Ishikawa (cell line): ENCODE results near the gene ZNF227.
A peak's percentile ranks its signal among the peaks of the same experiment; 100 is the strongest.

ENCODE experiments used
- CEBPB ChIP-seq: IDR thresholded peaks from 2 replicates; pipeline ENCODE4 v1.6.1; 2012
- CREB1 ChIP-seq: IDR thresholded peaks from 2 replicates; pipeline ENCODE4 v1.6.1; 2012; ENCODE audit warnings: low read depth
- EGR1 ChIP-seq: IDR thresholded peaks from 2 replicates; pipeline ENCODE4 v1.6.1; 2012
- EP300 ChIP-seq: IDR thresholded peaks from 2 replicates; pipeline ENCODE4 v1.6.1; 2012; ENCODE audit warnings: borderline replicate concordance
- FOXM1 ChIP-seq: IDR thresholded peaks from 2 replicates; pipeline ENCODE4 v1.6.1; 2012; ENCODE audit warnings: low read depth, borderline replicate concordance
- MAX ChIP-seq: IDR thresholded peaks from 2 replicates; pipeline ENCODE4 v1.6.1; 2012
- NFIC ChIP-seq: IDR thresholded peaks from 2 replicates; pipeline ENCODE4 v1.6.1; 2012
- RAD21 ChIP-seq: IDR thresholded peaks from 2 replicates; pipeline ENCODE4 v1.6.1; 2012; ENCODE audit warnings: low read depth
- REST ChIP-seq: IDR thresholded peaks from 2 replicates; pipeline ENCODE4 v1.6.1; 2012; ENCODE audit warnings: low read depth, mild to moderate bottlenecking
- TAF1 ChIP-seq: IDR thresholded peaks from 2 replicates; pipeline ENCODE4 v1.6.1; 2012; ENCODE audit warnings: low read depth, mild to moderate bottlenecking
- TCF12 ChIP-seq: IDR thresholded peaks from 2 replicates; pipeline ENCODE4 v1.6.1; 2012; ENCODE audit warnings: low read depth
- TEAD4 ChIP-seq: IDR thresholded peaks from 2 replicates; pipeline ENCODE4 v1.6.1; 2012
- USF1 ChIP-seq: IDR thresholded peaks from 2 replicates; pipeline ENCODE4 v1.6.1; 2012
- YY1 ChIP-seq: IDR thresholded peaks from 2 replicates; pipeline ENCODE4 v1.6.1; 2012; ENCODE audit warnings: low read depth
- ZBTB7A ChIP-seq: IDR thresholded peaks from 2 replicates; pipeline ENCODE4 v1.6.1; 2012; ENCODE audit warnings: low read depth

The ZNF227 gene

DNA sequence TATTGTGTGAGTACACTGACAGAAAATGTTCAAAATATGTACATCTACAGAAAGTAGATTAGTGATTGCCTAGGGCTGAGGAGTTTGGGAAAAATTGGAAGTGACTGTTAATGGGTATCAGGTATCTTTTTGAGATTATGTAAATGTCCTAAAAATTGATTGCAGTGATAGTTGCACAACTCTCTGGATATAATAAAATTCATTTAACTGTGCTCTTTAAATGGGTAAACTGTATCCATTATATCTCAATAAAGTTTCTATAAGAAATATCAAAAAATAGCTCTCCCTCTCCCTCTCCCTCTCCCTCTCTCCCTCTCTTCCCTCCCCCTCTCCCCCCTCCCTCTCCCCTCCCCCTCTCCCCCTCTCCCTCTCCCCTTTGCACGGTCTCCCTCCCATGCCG, 9.4 kb upstream of the ZNF227 start:
- TF ChIP-seq TCF12, result no peak
- TF ChIP-seq EGR1, result no peak
- no peak for TF ChIP-seq CEBPB
- no peak for TF ChIP-seq MAX
- TF ChIP-seq NFIC, result no peak
- no peak for TF ChIP-seq CREB1
- no peak for TF ChIP-seq ZBTB7A
- no peak for TF ChIP-seq REST
- no peak for TF ChIP-seq USF1
- TF ChIP-seq YY1, result no peak
- TF ChIP-seq RAD21, result no peak
- no peak for TF ChIP-seq FOXM1
- TF ChIP-seq TEAD4, result no peak
- TF ChIP-seq EP300, result no peak

DNA sequence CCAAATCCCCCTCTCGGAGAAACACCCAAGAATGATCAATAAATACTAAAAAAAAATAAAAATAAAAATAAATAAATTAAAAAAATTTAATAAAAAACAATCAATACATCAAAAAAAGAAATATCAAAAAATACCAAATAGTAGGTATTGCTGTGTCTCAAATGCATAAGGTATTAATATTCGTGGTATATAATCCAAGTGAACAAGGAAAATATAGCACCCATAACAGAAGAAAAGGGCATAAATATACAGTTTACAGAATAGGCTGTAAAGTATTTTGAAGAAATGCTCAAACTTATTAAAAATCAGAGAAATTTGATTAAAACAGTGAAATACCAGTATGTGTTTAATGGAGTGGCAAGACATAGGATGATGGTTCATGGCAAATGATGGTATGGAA, 7.6 kb upstream of the ZNF227 start:
- TF ChIP-seq EGR1 (no peak), TCF12 (no peak), MAX (no peak), TAF1 (no peak)

- TF ChIP-seq NFIC, result peak; percentile 41; the same call in 1 of the 2 replicates
- TF ChIP-seq YY1, result peak; percentile 80
- TF ChIP-seq TEAD4, result no peak
- TF ChIP-seq CEBPB, result no peak
- TF ChIP-seq TAF1, result peak; percentile 55
- TF ChIP-seq EGR1, result no peak
- TF ChIP-seq CREB1, result 0 out of 2 replicates have a peak, but pooled peaks have one; percentile 21
- TF ChIP-seq TCF12, result peak; percentile 58; the same call in 1 of the 2 replicates
- 0 out of 2 replicates have a peak, but pooled peaks have one; percentile 20 for TF ChIP-seq MAX
These were observed 5.1 kb upstream of the ZNF227 start for GRCh38 chr19:44207126-44207803.

GRCh38 chr19:44212866-44213346, 574 bp downstream of the ZNF227 start:
- no peak for TF ChIP-seq TAF1
- no peak for TF ChIP-seq EGR1
- no peak for TF ChIP-seq EP300
- no peak for TF ChIP-seq TEAD4
- no peak for TF ChIP-seq USF1
- no peak for TF ChIP-seq YY1
- TF ChIP-seq REST, result no peak
- no peak for TF ChIP-seq FOXM1
- TF ChIP-seq CEBPB, result no peak
- no peak for TF ChIP-seq MAX
- no peak for TF ChIP-seq ZBTB7A
- TF ChIP-seq NFIC, result no peak
- TF ChIP-seq CREB1, result no peak
- TF ChIP-seq TCF12, result no peak
- TF ChIP-seq RAD21, result no peak

DNA sequence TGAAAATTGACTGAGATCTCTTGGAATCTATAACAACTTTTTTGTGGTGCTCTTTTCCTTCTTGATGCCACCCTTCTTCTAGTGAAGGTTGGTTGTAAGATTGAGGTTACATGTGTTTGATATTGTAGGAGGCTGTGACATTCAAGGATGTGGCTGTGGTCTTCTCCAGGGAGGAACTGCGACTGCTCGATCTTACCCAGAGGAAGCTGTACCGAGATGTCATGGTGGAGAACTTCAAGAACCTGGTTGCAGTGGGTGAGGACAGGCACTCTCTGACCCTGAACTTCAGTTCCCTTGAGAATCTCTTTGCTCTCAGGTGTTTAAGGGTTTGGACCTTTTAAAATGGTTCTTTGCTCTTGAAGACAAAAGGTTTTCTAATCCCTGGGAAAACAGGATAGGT, 16.0 kb downstream of the ZNF227 start:
- TF ChIP-seq MAX (no peak), TCF12 (no peak), EGR1 (no peak), CEBPB (no peak), CREB1 (no peak), ZBTB7A (no peak), REST (no peak), USF1 (no peak), EP300 (no peak), NFIC (no peak), YY1 (no peak), TEAD4 (no peak), FOXM1 (no peak), RAD21 (no peak), TAF1 (no peak)
